K562 (cell line): ENCODE results near the gene ARAP1. TPM values are rescaled to one million over a fixed set of nuclear protein-coding genes. Genes with fewer than 3 reads are reported as not detected.

Source experiments
- CHD7 ChIP-seq: fragments of 200-600 bp; sonication (generic); IDR thresholded peaks from one replicate; pipeline ENCODE4 v1.6.1; 2012; ENCODE audit warnings: mild to moderate bottlenecking, low read depth, low read length, inconsistent platforms
- GABPB1 ChIP-seq: sonication (generic); formaldehyde crosslinking; IDR thresholded peaks from 2 replicates; pipeline ENCODE4 v1.8.0; 2022; ENCODE audit warnings: mild to moderate bottlenecking, missing genetic modification reagents
- HDAC1 ChIP-seq, 2 experiments: fragments of 450-650 bp; IDR thresholded peaks; 2 replicates each; pipeline ENCODE4 v1.6.1; 2016 to 2017; ENCODE audit warnings: inconsistent platforms in 1 of 2, mild to moderate bottlenecking in 1 of 2, moderate library complexity in 1 of 2
- IRF2 ChIP-seq: sonication (generic); formaldehyde crosslinking; IDR thresholded peaks from 2 replicates; pipeline ENCODE4 v1.8.1; 2022; ENCODE audit warnings: mild to moderate bottlenecking, missing genetic modification reagents
- JUND ChIP-seq, 2 experiments: IDR thresholded peaks; 2 replicates in 1 of 2; 3 replicates in 1 of 2; pipeline ENCODE4 v1.6.1; 2011; ENCODE audit warnings: borderline replicate concordance in 2 of 2, low read depth in 2 of 2, low read length in 2 of 2, improper control_type of control experiment in 1 of 2, missing biosample characterization in 1 of 2, missing genetic modification characterization in 1 of 2, missing genetic modification reagents in 1 of 2
- L3MBTL2 ChIP-seq: fragments of 450-650 bp; IDR thresholded peaks from 2 replicates; pipeline ENCODE4 v1.6.1; 2016; ENCODE audit warnings: mild to moderate bottlenecking, moderate library complexity
- NR3C1 ChIP-seq: sonication (generic); formaldehyde crosslinking; IDR thresholded peaks from 2 replicates; pipeline ENCODE4 v1.8.1; 2022; ENCODE audit warnings: missing genetic modification reagents
- PRMT5 ChIP-seq: sonication (generic); formaldehyde crosslinking; IDR thresholded peaks from 2 replicates; pipeline ENCODE4 v1.5.0; 2020; ENCODE audit warnings: missing genetic modification reagents
- RBM14 ChIP-seq: fragments of 200-400 bp; formaldehyde crosslinking; IDR thresholded peaks from 2 replicates; pipeline ENCODE4 v1.6.1; 2018; ENCODE audit warnings: low read depth, mild to moderate bottlenecking, low read length, moderate library complexity, borderline replicate concordance; ENCODE audit not compliant: insufficient read depth
- ZKSCAN1 ChIP-seq: fragments of 150-350 bp; IDR thresholded peaks from 2 replicates; pipeline ENCODE4 v1.6.1; 2016; ENCODE audit warnings: low read depth, low read length
- ZNF274 ChIP-seq: IDR thresholded peaks from 2 replicates; pipeline ENCODE4 v1.6.1; 2011; ENCODE audit warnings: low read depth, mild to moderate bottlenecking, low read length, moderate library complexity, borderline replicate concordance
- polyA plus RNA-seq, 8 experiments: library from polyadenylated mRNA; depleted of rRNA in 4 of 8; stranded (reverse) in 5 of 8; unstranded in 3 of 8; fragments of >200 nt; fragmentation: Nextera tagmentation in 2 of 8; fragmentation: Illumina TruSeq in 1 of 8; extraction: Ambion mirVana in 2 of 8; extraction: Trizol in 1 of 8; gene quantifications; 2 replicates each; pipeline versions ENCODE4 v1.2.1 to v1.2.3, GENCODE V29; 2011 to 2014; ENCODE audit warnings: inconsistent platforms in 1 of 8, missing spikeins in 1 of 8
- total RNA-seq, 7 experiments: library from RNA; depleted of rRNA in 6 of 7; stranded (reverse); fragments of >200 nt in 6 of 7; fragmentation: Illumina TruSeq in 2 of 7; extraction: Trizol in 2 of 7; gene quantifications; 2 replicates each; pipeline versions ENCODE4 v1.2.1 to v1.2.3, GENCODE V29; 2011 to 2021; ENCODE audit warnings: low replicate concordance in 1 of 7
- TF ChIP-seq, protein P1 (sequence below), 2 experiments: IDR thresholded peaks; 2 replicates each; pipeline ENCODE4 v1.6.1; 2011; ENCODE audit warnings: borderline replicate concordance in 1 of 2, control low read depth in 1 of 2, low read depth in 1 of 2, low read length in 1 of 2, mild to moderate bottlenecking in 1 of 2, mixed read lengths in 1 of 2, moderate library complexity in 1 of 2; ENCODE audit not compliant: insufficient read depth in 1 of 2, insufficient read length in 1 of 2, poor library complexity in 1 of 2, severe bottlenecking in 1 of 2; ENCODE audit errors: extremely low read depth in 1 of 2

Gene ARAP1
- total and polyA plus RNA-seq, 9 of the 15 experiments (the other 6 are each of a cell fraction or from before 2014, with no cell fraction given): 0.23 to 67.0 (median 24.6) TPM

GRCh38 chr11:72642884-72643522 lies 109.2 kb downstream of the ARAP1 start (continued):
- TF ChIP-seq CHD7 (no peak), GABPB1 (CRISPR knock-in tag) (peak; percentile 39), RBM14 (no peak), NR3C1 (CRISPR knock-in tag) (peak; percentile 78), ZNF274 (no peak), JUND (IDR thresholded peaks at IDR 0.05; ENCODE audit: borderline replicate concordance, low read depth, low read length) (0 out of 2 replicates have a peak, but pooled peaks have one; percentile 10), JUND (tag; IDR thresholded peaks at IDR 0.05; ENCODE audit: borderline replicate concordance, low read depth, low read length) (0 out of 3 replicates have a peak, but pooled peaks have one; percentile 8), PRMT5 (CRISPR knock-in tag) (no peak), IRF2 (CRISPR knock-in tag) (0 out of 2 replicates have a peak, but pooled peaks have one; percentile 44), ZKSCAN1 (no peak), L3MBTL2 (peak; percentile 96), HDAC1 (IDR thresholded peaks at IDR 0.05) (peak in 1 of 2 experiments; percentile 70; a peak in 1 of 4 replicates)
- TF ChIP-seq, protein P1, sequence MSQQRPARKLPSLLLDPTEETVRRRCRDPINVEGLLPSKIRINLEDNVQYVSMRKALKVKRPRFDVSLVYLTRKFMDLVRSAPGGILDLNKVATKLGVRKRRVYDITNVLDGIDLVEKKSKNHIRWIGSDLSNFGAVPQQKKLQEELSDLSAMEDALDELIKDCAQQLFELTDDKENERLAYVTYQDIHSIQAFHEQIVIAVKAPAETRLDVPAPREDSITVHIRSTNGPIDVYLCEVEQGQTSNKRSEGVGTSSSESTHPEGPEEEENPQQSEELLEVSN (IDR thresholded peaks at IDR 0.05; ENCODE audit: borderline replicate concordance in 1 of 2, extremely low read depth in 1 of 2, insufficient read depth in 1 of 2, insufficient read length in 1 of 2, low read depth in 1 of 2, low read length in 1 of 2, poor library complexity in 1 of 2, severe bottlenecking in 1 of 2): peak; percentile 74 to 88
